CD4-positive, alpha-beta T cell (primary cell): ENCODE measurements around the gene SUN3. TPM values are rescaled to one million over a fixed set of nuclear protein-coding genes. Genes with fewer than 3 reads are reported as not detected.

Source experiments
- ATAC-seq: fragments of 200-7000 bp; cut with Tn5 transposase; one replicate; pipeline ENCODE4 v1.10.0; 2022; ENCODE audit warnings: mild to moderate bottlenecking; ENCODE audit not compliant: poor library complexity
- CTCF ChIA-PET: fragments of 350-600 bp; sonication (Branson Sonifier 250); formaldehyde crosslinking; loops from one replicate; lab custom pipeline; 2021; ENCODE audit warnings: antibody characterized with exemption, inconsistent platforms; lab: Charles Lee
- POLR2A ChIA-PET: fragments of 350-600 bp; sonication (Branson Sonifier 250); formaldehyde crosslinking; loops from one replicate; lab custom pipeline; 2021; ENCODE audit warnings: antibody characterized with exemption, inconsistent platforms; lab: Charles Lee
- DNase-seq, 14 experiments: peaks; one replicate each; pipeline ENCODE4 v3.0.0-alpha.2; 2013 to 2020; ENCODE audit warnings: mixed read lengths in 2 of 14
- H3K27ac ChIP-seq, 2 donors: one replicate each; pipeline versions ENCODE4 v1.5.1 to v1.7.0; 2013; ENCODE audit warnings: low read length in 2 of 2, low read depth in 1 of 2, mild to moderate bottlenecking in 1 of 2
- H3K27me3 ChIP-seq, 2 experiments: 1 replicate in 1 of 2; 2 replicates in 1 of 2; pipeline versions ENCODE4 v1.6.1 to v1.7.0; 2013; ENCODE audit warnings: low read length in 2 of 2, control low read depth in 1 of 2, mild to moderate bottlenecking in 1 of 2, moderate library complexity in 1 of 2; ENCODE audit not compliant: insufficient read depth in 2 of 2, control insufficient read depth in 1 of 2
- H3K36me3 ChIP-seq: one replicate; pipeline ENCODE4 v1.6.1; 2013; ENCODE audit warnings: low read length, control low read depth; ENCODE audit not compliant: insufficient read depth
- H3K4me1 ChIP-seq: one replicate; pipeline ENCODE4 v1.6.1; 2013; ENCODE audit warnings: low read length, control low read depth; ENCODE audit not compliant: insufficient read depth
- H3K4me3 ChIP-seq: one replicate; pipeline ENCODE4 v1.5.1; 2013; ENCODE audit warnings: mild to moderate bottlenecking, low read length, moderate library complexity
- H3K9me3 ChIP-seq, 2 experiments: 1 replicate in 1 of 2; 2 replicates in 1 of 2; pipeline versions ENCODE4 v1.6.1 to v1.7.0; 2013; ENCODE audit warnings: low read length in 2 of 2, mild to moderate bottlenecking in 2 of 2, control low read depth in 1 of 2, moderate library complexity in 1 of 2; ENCODE audit not compliant: control insufficient read depth in 1 of 2, insufficient read depth in 1 of 2
- H3K27ac Mint-ChIP-seq: one replicate; pipeline ENCODE4 v1.8.0; 2020; ENCODE audit warnings: mixed read lengths
- H3K27me3 Mint-ChIP-seq: one replicate; pipeline ENCODE4 v1.8.0; 2021; ENCODE audit warnings: mixed read lengths
- H3K36me3 Mint-ChIP-seq: one replicate; pipeline ENCODE4 v1.8.0; 2021; ENCODE audit warnings: low read depth, mixed read lengths
- H3K4me1 Mint-ChIP-seq: one replicate; pipeline ENCODE4 v1.8.0; 2021; ENCODE audit warnings: low read depth, mixed read lengths
- H3K4me3 Mint-ChIP-seq: one replicate; pipeline ENCODE4 v1.8.0; 2020; ENCODE audit warnings: mild to moderate bottlenecking, mixed read lengths
- H3K9me3 Mint-ChIP-seq: one replicate; pipeline ENCODE4 v1.8.0; 2020; ENCODE audit warnings: mixed read lengths
- CTCF ChIP-seq: fragments of 200-600 bp; IDR thresholded peaks from one replicate; pipeline ENCODE4 v1.8.0; 2022; ENCODE audit warnings: antibody characterized with exemption, mild to moderate bottlenecking
- intact Hi-C, 2 experiments: fragments of 100-400 bp; cut with DNase I in 1 of 2; cut with micrococcal nuclease in 1 of 2; formaldehyde crosslinking; loops; one replicate each; pipeline versions ENCODE4 v1.15.1 to v1.9.0; 2023 to 2025; cut with DNase I, micrococcal nuclease
- total RNA-seq, 174 experiments: library from RNA in 2 of 174; stranded (reverse) in 2 of 174; gene quantifications; one replicate each; pipeline ENCODE4 v1.2.3 and lab custom pipeline; 2021 to 2026

Gene SUN3
- total RNA-seq, 2 experiments from 2014 or later = not detected

GRCh38 chr7:47973739-47974138 is 55.2 kb downstream of the SUN3 start:
- H3K9me3 Mint-ChIP-seq = no peaks in the 10 kb centered on the region
- peaks cover 16% of the 10 kb centered on the region for H3K4me1 ChIP-seq
- peaks cover 83% of the 10 kb centered on the region for H3K36me3 ChIP-seq
- TF ChIP-seq CTCF = no peak
- peak overlapping the region; percentile 3 for H3K27ac Mint-ChIP-seq
- H3K4me3 ChIP-seq = no peak overlapping the region
- H3K36me3 Mint-ChIP-seq = peaks cover 97% of the 10 kb centered on the region
- intact Hi-C loops = no loop called here
- no peaks in the 10 kb centered on the region for H3K27me3 ChIP-seq
- no peaks in the 10 kb centered on the region for H3K27me3 Mint-ChIP-seq
- no peaks in the 10 kb centered on the region for H3K9me3 ChIP-seq
- ChIA-PET CTCF (interaction anchor here (2.4 kb wide), 1 partner anchor 18 kb away, joined by 5 read pairs; no protein-coding TSS in a partner anchor), POLR2A (interaction anchor here (0.7 kb wide), 1 partner anchor 109 kb away, joined by 3 read pairs; no protein-coding TSS in a partner anchor)
- no peak overlapping the region for H3K4me3 Mint-ChIP-seq
- H3K4me1 Mint-ChIP-seq = peaks cover 68% of the 10 kb centered on the region
- no peak for ATAC-seq
- DNase-seq = no peak
- H3K27ac ChIP-seq = no peak overlapping the region

GRCh38 chr7:47970761-47971160 is 58.1 kb downstream of the SUN3 start:
- peaks cover 55% of the 10 kb centered on the region for H3K4me1 Mint-ChIP-seq
- ChIA-PET CTCF (interaction anchor here (2.6 kb wide), 1 partner anchor 139 kb away, joined by 11 read pairs; no protein-coding TSS in a partner anchor), POLR2A (interaction anchor here (1.0 kb wide), 1 partner anchor 14 kb away, joined by 3 read pairs; no protein-coding TSS in a partner anchor)
- H3K27me3 Mint-ChIP-seq = no peaks in the 10 kb centered on the region
- Histone ChIP-seq H3K4me1 (peaks cover 3% of the 10 kb centered on the region), H3K9me3 (no peaks in the 10 kb centered on the region), H3K4me3 (no peak overlapping the region), H3K36me3 (peaks cover 89% of the 10 kb centered on the region), H3K27ac (no peak overlapping the region), H3K27me3 (no peaks in the 10 kb centered on the region)
- no peaks in the 10 kb centered on the region for H3K9me3 Mint-ChIP-seq
- no peak for DNase-seq
- H3K4me3 Mint-ChIP-seq = no peak overlapping the region
- intact Hi-C loops = no loop called here
- no peak for TF ChIP-seq CTCF
- no peak for ATAC-seq
- H3K36me3 Mint-ChIP-seq = peaks cover 98% of the 10 kb centered on the region
- peak overlapping the region; percentile 21 for H3K27ac Mint-ChIP-seq

GRCh38 chr7:47968847-47969774 is 59.8 kb downstream of the SUN3 start:
- H3K4me3 ChIP-seq = no peak overlapping the region
- no peaks in the 10 kb centered on the region for H3K27me3 Mint-ChIP-seq

More at GRCh38 chr7:47968847-47969774, 59.8 kb downstream of the SUN3 start:
- Mint-ChIP-seq H3K27ac (peak overlapping the region; percentile 12), H3K4me3 (no peak overlapping the region), H3K4me1 (peaks cover 49% of the 10 kb centered on the region), H3K9me3 (no peaks in the 10 kb centered on the region), H3K36me3 (peaks cover 98% of the 10 kb centered on the region)
- no peak overlapping the region for H3K27ac ChIP-seq
- TF ChIP-seq CTCF = peak; percentile 74
- ChIA-PET POLR2A (interaction anchor here (0.7 to 0.9 kb wide), 2 partner anchors 9 kb away, joined by 3 read pairs; no protein-coding TSS in a partner anchor), CTCF (interaction anchor here (0.7 to 2.6 kb wide), 6 partner anchors 9 to 140 kb away, joined by 3 to 11 read pairs (median 4); no protein-coding TSS in a partner anchor)
- DNase-seq (peak; percentile 27 to 73 (median 41)), ATAC-seq (peak; percentile 89)
- peaks cover 3% of the 10 kb centered on the region for H3K4me1 ChIP-seq
- H3K9me3 ChIP-seq = no peaks in the 10 kb centered on the region
- H3K36me3 ChIP-seq = peaks cover 90% of the 10 kb centered on the region
- intact Hi-C loops = no loop called here
- no peaks in the 10 kb centered on the region for H3K27me3 ChIP-seq
